T-helper 2 cell (primary cell): ENCODE data around the gene HLCS.
"Not testable (repeated sequence)": the region's sequence is repeated elsewhere in the genome, so short reads cannot be mapped to it uniquely, and the experiment has no call there.

Experiments used
- DNase-seq, 5 experiments: peaks; one replicate each; pipeline versions ENCODE4 v3.0.0 to v3.0.0-alpha.2; 2012 to 2022

The HLCS gene

DNA sequence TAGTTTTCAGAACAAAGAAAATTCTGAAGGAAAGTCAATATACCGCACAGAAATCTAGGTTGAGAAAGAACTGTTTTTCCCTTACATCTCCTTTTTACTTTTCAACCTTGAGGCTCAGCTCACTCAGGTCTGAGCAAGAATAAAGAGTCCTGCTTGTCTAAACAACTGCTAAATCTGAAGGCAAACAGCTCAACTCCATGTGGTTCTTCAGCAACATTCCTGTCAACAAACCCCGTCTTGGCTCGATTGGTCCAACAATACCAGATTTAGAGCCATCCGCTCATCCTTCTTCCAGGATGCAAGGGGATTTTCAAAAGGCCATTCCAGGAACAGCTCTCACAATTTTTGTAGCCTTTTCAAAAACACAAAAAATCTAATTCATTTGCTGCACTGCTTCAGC, 119.8 kb downstream of the HLCS start:
- no peak for DNase-seq

GRCh38 chr21:36845790-36846189, 120.7 kb downstream of the HLCS start:
- no peak for DNase-seq

- DNase-seq, result no peak
Observed at GRCh38 chr21:36845070-36845469, 121.4 kb downstream of the HLCS start.

- no peak for DNase-seq
Observed at GRCh38 chr21:36841866-36842265, 124.6 kb downstream of the HLCS start.

DNA sequence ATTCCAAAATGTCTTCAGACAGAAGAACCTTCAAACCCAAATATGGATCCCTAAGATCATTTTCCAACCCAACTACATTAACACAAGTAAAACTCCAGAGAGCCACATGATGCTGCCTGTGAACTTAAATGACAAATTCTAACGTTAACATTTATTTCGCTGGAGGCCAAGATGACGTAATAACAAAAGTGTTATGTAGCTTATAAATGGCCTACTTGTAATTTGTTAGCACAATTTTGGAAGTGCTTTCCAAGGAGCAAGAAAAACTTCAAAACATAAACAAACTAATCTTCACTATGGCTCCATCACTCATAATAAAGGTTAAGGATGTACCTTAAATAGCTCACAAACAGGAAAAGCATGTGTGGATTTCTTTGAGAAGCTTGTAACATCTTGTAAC, 126.7 kb downstream of the HLCS start:
- no peak for DNase-seq

DNA sequence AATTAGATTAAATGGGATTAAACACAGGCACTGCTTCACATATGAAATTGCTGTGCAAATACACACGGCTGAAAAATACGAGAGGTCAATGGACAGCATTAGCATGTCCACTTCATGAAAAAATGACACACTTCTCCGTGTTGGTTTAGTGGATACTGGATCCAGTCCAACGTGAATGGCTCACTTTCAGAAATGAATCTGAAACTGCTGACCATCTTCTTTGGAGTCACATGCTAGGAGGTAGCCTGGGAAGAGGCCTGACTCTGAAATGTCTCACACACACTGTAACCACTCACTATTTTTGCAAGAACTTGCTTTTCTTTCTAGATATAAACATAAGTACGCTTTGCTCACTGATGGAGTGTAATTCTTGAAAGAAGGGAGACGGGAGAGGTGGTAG, 127.3 kb downstream of the HLCS start:
- DNase-seq, result no peak

GRCh38 chr21:36835383-36835795, 131.1 kb downstream of the HLCS start:
- DNase-seq, result no peak

DNA sequence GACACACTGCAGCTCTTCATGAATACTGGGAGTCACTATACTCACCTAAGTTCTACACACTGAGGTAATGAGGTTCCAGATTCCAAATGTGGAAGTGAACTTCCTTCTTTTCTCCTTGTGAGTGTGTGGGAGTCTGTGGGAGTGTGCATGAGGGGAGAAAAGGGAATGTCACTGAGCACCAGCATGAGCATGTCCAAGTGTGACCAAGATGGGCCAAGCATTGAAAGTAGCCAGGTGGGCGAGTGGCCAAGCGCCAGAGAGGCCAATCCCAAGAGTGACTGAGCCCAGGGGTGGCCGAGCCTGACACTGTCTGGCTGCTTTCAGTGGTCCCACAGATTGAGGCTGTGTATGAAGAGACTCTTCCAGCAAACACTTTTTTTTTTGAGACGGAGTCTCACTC, 132.3 kb downstream of the HLCS start:
- DNase-seq, result no peak

- no peak for DNase-seq
Observed at GRCh38 chr21:36830100-36830499, 136.4 kb downstream of the HLCS start.

GRCh38 chr21:36828891-36829515, 137.5 kb downstream of the HLCS start:
- no peak for DNase-seq

DNA sequence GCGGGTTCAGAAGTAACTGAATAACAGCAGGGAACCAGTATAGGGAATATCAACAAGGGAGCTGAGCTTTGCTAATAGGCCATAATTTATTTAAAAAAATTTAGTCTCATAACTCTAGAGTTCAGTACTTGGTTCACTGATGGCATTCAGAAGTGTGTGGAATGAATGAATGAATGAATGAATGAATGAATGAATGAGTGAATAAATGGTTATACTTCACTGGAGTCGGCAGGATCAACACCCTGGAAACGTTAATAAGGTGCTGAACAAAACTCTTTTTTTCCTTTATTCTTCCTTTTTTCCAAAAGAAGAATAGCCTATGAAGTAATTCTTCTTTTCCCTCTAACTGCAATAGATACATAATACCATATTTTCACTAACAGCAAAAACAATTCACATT, 138.3 kb downstream of the HLCS start:
- DNase-seq, result no peak

- no peak for DNase-seq
Observed at GRCh38 chr21:36825658-36826057, 140.8 kb downstream of the HLCS start.

GRCh38 chr21:36821032-36821299, 145.5 kb downstream of the HLCS start:
- no peak for DNase-seq

GRCh38 chr21:36820176-36821031, 146.1 kb downstream of the HLCS start:
- no peak for DNase-seq

DNA sequence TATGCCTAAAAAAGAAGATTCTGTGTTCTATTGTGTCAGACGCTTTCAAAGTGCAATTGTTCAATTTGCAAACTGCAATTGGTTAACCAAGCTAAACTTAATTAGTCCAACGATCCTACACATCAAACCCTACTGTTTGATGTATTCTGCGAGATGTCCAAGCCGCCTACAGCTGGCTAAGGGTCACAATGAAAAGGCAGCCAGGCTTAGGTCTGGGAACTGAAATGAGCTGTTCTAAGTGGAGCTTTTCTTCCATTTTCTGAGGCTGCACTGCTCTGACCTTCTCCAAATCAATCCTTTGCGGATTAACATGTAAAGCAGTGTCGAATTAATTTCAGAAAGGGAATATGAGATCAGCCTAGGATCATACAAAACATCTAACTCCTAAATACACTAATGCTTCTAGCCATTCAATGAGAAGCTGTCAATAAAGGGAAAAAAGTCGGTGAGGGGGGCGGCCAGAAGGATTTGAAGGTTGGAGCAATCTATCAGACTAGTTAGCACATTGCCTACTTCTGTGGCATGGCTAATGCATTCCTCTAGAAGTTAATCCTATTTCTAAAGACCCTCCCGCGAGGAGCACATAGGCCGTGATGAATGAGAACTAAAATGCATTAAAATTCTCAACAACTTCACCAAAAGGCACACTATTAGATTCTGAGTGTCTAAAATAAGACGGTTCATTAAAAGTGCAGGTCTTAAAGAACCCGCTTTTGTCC, 148.6 kb downstream of the HLCS start:
- DNase-seq, result no peak

GRCh38 chr21:36816561-36817130, 149.8 kb downstream of the HLCS start:
- no peak for DNase-seq

DNA sequence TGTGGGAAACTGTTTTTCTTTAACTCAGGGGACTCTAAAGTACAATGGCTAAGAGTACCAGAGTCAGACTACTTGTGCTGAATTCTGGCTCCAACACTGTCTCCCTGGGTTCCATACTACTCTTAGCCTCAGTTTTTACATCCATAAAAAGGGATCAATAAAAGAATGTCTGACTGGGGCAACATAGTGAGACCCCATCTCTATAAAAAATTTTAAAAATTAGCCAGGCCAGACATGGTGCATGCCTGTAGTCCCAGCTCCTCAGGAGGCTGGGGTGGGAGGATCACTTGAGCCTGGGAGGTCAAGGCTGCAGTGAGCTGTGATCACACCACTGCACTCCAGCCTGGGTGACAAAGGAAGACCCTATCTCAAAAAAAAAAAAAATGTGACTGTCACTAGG, 150.4 kb downstream of the HLCS start:
- not testable (repeated sequence) for DNase-seq

DNA sequence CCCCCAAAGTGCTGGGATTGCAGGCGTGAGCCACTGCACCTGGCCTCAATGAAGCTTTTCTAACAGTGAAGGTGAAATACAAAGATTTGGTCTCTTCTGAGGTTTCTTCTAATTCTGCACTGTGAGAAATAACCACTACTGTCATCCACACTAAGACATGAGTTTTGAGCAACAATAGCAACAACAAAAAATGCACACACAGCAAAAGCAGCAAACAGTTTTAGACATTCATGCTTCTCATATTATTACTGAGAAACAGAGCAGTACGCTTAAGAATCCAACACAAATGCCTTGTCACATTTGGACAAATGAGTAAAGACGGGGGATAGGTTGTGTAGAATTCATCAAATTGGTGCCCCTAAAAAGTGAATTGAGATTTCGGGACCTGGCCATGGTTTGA, 151.2 kb downstream of the HLCS start:
- DNase-seq, result no peak

GRCh38 chr21:36813052-36813451, 153.4 kb downstream of the HLCS start:
- DNase-seq, result no peak

- no peak for DNase-seq
Observed at GRCh38 chr21:36811762-36812161, 154.7 kb downstream of the HLCS start.

GRCh38 chr21:36810443-36810842, 156.0 kb downstream of the HLCS start:
- DNase-seq, result no peak

GRCh38 chr21:36807422-36807928, 159.0 kb downstream of the HLCS start:
- no peak for DNase-seq

- no peak for DNase-seq
Observed at GRCh38 chr21:36806103-36806502, 160.4 kb downstream of the HLCS start.
